HG03575 (cell line): Measurements from ENCODE around the gene TEAD2.

Experiments
- ATAC-seq: cut with Tn5 transposase; IDR thresholded peaks from one replicate; pipeline ENCODE4 v1.9.1; 2021; ENCODE audit not compliant: unreplicated experiment, insufficient number of reproducible peaks, low FRiP score; ENCODE audit errors: extremely low read depth

Gene TEAD2

GRCh38 chr19:49357186-49357585, 5.0 kb downstream of the TEAD2 start:
- no peak for ATAC-seq

- no peak for ATAC-seq
These were observed 5.8 kb downstream of the TEAD2 start for GRCh38 chr19:49356382-49356781.

GRCh38 chr19:49355909-49356353, 6.3 kb downstream of the TEAD2 start:
- ATAC-seq: no peak

- ATAC-seq: no peak
These were observed 12.6 kb downstream of the TEAD2 start for GRCh38 chr19:49349567-49349966.

GRCh38 chr19:49348305-49349189, 13.7 kb downstream of the TEAD2 start:
- no peak for ATAC-seq

DNA sequence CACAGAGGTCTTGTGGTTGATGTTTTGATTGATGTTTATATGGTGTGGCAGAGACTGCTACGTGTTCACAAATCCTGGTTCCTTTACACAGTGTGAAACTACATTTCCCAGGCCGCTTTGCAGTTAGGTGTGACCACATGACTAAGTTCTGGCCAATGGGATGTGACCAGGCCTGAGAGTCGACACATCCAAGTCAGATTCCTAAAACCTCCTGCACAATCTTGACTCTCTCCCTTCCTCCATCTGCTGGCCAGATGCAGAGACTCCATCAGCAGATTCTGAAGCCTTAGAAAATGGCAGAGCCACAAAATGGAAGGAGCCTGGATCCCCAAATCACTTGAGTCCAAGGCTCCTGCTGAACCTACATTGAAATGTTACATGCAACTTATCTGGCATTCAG, 14.4 kb downstream of the TEAD2 start:
- ATAC-seq: no peak

DNA sequence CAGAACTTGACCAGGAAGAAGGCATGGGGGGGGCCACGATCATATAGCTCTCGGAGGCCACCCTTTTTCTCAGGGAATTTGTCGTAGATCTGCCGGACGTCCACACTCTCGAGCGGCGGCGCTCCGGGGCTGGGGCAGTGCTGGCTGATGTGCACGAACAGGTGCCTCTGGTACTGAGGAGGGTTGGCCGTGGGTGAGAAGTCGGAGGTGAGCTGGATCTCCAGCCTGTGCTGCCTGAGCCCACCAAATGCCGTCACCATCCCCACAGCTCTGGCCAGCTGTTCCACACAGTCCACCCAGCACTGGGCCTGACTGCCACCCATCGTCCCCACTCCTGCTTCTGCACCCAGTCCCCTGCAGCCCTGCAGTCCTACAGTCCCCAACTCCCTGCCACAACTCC, 15.0 kb downstream of the TEAD2 start:
- no peak for ATAC-seq

- no peak for ATAC-seq
These were observed 17.5 kb downstream of the TEAD2 start for GRCh38 chr19:49344505-49345423.

DNA sequence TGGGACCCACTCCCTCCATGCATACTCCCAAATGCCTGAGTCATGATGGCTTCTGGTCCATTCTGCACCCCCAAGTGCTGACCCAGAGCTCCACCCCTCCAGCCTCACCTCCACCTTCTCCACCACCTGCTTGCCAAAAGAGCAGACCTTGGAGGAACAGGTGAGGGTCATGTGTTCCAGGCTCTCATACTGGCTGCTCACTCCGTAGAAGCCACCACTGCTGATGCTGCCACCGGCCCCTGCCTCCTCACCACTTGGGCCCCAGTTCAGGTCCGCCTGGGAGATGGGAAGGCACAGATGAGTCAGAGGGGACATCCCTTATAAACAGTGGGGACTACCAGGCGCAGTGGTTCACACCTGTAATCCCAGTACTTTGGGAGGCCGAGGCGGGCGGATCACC, 19.1 kb downstream of the TEAD2 start:
- no peak for ATAC-seq

DNA sequence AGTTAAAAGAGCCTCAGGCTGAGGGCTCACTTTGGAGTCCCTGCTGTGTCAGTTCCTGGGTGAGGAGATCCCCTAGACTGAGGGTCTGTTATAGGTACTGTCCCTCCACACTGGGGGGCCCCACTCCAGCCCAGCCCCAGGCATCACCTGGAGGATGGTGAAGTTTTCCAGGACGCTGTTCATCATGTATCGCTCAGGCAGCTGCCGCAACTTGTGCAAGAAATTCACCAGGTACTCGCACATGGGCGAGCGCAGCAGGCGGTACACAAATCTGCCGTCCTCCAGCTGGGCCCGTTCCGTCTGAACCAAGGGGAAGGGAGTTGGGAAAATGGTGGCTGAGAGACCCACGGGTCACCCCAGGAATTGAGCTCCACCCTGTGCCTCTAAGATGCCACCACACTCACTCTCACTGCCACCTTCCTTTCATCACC, 19.9 kb downstream of the TEAD2 start:
- ATAC-seq: no peak

- ATAC-seq: no peak
These were observed 21.1 kb downstream of the TEAD2 start for GRCh38 chr19:49340865-49341718.

GRCh38 chr19:49340069-49340864, 21.9 kb downstream of the TEAD2 start:
- ATAC-seq: no peak

DNA sequence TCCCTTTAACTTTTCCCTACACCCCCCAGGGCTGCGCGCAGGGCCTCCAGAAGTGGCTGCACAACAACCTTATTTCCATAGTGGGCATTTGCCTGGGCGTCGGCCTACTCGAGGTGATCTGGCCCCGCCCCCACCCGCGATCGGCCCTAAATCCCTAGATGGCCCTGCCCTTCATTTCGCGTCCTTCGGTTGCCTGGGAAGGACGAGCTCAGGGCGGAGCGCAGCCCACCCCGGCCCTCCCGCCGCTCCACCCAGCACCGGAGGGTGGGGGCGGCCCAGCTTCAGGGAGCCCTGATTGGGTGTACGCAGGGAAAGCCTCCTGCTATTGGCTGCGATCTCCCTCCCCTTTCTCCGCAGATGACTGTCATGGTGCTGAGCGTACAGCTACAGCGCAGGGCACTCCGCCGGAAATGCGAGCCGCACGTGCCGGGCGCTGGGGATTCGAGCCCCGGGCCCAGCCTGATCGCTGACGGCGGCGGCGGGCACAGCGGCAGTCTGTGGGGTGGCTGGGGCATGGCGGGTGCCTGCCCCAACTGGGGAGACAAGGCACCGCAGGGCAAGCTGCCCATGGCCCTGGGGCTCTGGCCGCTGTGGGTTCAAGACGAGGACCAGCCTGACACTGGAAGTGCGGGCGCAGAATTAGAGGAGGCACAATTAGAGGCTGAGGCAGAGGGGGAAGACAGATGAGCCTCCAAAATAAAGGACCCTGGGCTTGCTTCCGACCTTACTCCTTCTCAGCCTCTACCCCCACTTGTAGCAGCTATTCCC, 22.7 kb downstream of the TEAD2 start:
- ATAC-seq: no peak

DNA sequence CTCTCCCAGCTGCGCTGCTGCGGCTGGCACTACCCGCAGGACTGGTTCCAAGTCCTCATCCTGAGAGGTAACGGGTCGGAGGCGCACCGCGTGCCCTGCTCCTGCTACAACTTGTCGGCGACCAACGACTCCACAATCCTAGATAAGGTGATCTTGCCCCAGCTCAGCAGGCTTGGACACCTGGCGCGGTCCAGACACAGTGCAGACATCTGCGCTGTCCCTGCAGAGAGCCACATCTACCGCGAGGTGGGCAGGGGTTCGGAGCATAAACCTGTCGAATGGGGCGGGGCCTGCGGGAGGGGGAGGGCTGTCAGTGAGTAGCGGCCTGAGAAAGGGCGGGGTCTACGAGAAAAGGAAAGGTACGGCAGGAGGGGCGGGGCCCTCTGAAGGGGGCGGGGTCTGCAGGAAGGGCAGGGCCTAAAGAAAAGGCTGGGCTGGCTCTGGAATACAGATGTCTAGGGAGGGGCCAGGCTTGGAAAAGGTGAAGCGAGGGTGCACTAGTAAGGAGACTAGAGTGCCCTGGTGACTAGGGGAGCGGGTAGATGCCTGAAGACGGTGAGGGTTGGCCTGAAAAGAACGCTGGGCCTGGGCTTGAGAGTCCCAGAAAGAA, 23.4 kb downstream of the TEAD2 start:
- ATAC-seq: no peak

- ATAC-seq: no peak
These were observed 24.1 kb downstream of the TEAD2 start for GRCh38 chr19:49338023-49338677.

DNA sequence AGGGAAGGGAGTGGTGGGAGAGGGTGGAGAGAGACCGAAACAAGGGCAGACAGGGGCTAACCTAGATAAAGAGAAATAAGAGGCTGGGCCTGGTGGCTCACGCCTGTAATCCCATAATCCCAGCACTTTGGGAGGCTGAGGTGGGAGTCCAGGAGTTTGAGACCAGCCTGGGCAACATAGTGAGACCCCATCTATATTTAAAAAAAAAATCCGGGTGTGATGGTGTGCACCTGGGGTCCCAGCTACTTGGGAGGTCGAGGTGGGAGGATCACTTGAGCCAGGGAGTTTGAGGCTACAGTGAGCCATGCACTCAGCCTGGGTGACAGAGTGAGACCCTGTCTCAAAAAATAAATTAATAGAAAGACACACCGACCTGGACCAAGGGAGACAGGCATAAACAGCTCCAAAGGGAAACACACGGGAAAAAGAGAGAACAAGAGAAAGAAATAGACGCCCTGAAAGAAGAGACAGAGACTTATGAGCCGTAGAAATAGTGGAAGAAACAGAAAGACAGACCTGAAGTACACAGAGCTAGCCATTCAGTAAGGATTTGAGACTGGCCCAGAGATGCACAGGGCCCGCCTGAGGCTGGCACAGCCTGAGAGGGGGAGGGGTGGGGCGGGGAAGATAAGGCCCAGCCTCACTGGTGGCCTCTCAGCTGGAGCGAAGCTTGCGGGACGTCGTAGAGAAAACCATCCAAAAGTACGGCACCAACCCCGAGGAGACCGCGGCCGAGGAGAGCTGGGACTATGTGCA, 24.8 kb downstream of the TEAD2 start:
- ATAC-seq: no peak
